Measurements from ENCODE around the gene MUSK.
"Not testable (repeated sequence)": the region's sequence is repeated elsewhere in the genome, so short reads cannot be mapped to it uniquely, and the experiment has no call there.

Gene MUSK

GRCh38 chr9:110668570-110669167, at the start of gene MUSK:
Gene MUSK (plus strand): TSS chr9:110668791. CDS start chr9:110668905, 114 bp downstream.
- no peak for DNase-seq

GRCh38 chr9:110619831-110620230, 48.8 kb upstream of the MUSK start:
- DNase-seq: no peak

- DNase-seq: no peak
Measured at GRCh38 chr9:110620726-110621125, 47.9 kb upstream of the MUSK start.

- DNase-seq: no peak
Measured at GRCh38 chr9:110622368-110622767, 46.2 kb upstream of the MUSK start.

GRCh38 chr9:110623462-110624025, 45.0 kb upstream of the MUSK start:
- DNase-seq: no peak

GRCh38 chr9:110626101-110626829, 42.3 kb upstream of the MUSK start:
- DNase-seq: no peak

- no peak for DNase-seq
Measured at GRCh38 chr9:110635589-110635988, 33.0 kb upstream of the MUSK start.

- no peak for DNase-seq
Measured at GRCh38 chr9:110638381-110638954, 30.1 kb upstream of the MUSK start.

- DNase-seq: no peak
Measured at GRCh38 chr9:110640736-110641135, 27.9 kb upstream of the MUSK start.

GRCh38 chr9:110641293-110641692, 27.3 kb upstream of the MUSK start:
- no peak for DNase-seq

GRCh38 chr9:110648696-110649095, 19.9 kb upstream of the MUSK start:
- DNase-seq: no peak

GRCh38 chr9:110650261-110650660, 18.3 kb upstream of the MUSK start:
- DNase-seq: no peak

GRCh38 chr9:110650991-110651411, 17.6 kb upstream of the MUSK start:
- DNase-seq: no peak

- no peak for DNase-seq
Measured at GRCh38 chr9:110655754-110656641, 12.6 kb upstream of the MUSK start.

- DNase-seq: no peak
Measured at GRCh38 chr9:110659891-110660541, 8.6 kb upstream of the MUSK start.

GRCh38 chr9:110669433-110669832, 842 bp downstream of the MUSK start:
- DNase-seq: no peak

- DNase-seq: no peak
Measured at GRCh38 chr9:110671849-110672248, 3.3 kb downstream of the MUSK start.

GRCh38 chr9:110672873-110673510, 4.4 kb downstream of the MUSK start:
- DNase-seq: no peak

- no peak for DNase-seq
Measured at GRCh38 chr9:110687497-110687896, 18.9 kb downstream of the MUSK start.

- DNase-seq: no peak
Measured at GRCh38 chr9:110688329-110688728, 19.7 kb downstream of the MUSK start.

- no peak for DNase-seq
Measured at GRCh38 chr9:110691002-110691549, 22.5 kb downstream of the MUSK start.

GRCh38 chr9:110695846-110696245, 27.3 kb downstream of the MUSK start:
- not testable (repeated sequence) for DNase-seq

Data from activated CD8-positive, alpha-beta memory T cell treated with anti-CD3 and anti-CD28 coated beads for 24 hours (primary cell).